ENCODE data around the gene GATM.
"Not testable (repeated sequence)": the region's sequence is repeated elsewhere in the genome, so short reads cannot be mapped to it uniquely, and the experiment has no call there.

GATM gene

GRCh38 chr15:45372041-45372995 is 6.0 kb downstream of the GATM start:
- no peak overlapping the region for H3K27ac ChIP-seq (ENCODE audit: low read length)
- H3K27me3 ChIP-seq (ENCODE audit: control insufficient read depth in 1 of 2, insufficient read depth in 2 of 2, low read length in 2 of 2) = no peaks in the 10 kb centered on the region
- no peaks in the 10 kb centered on the region for H3K9me3 ChIP-seq (ENCODE audit: control insufficient read depth in 2 of 2, low read length in 2 of 2)
- H3K4me1 ChIP-seq (ENCODE audit: control insufficient read depth, insufficient read depth, low read length) = peaks cover 12% of the 10 kb centered on the region
- H3K9ac ChIP-seq (ENCODE audit: low read length in 2 of 2) = no peak overlapping the region
- no peak overlapping the region for H3K4me3 ChIP-seq (ENCODE audit: low read length in 2 of 2)
- H3K36me3 ChIP-seq (ENCODE audit: control insufficient read depth in 2 of 2, insufficient read depth in 2 of 2, low read length in 2 of 2) = peaks cover 26% of the 10 kb centered on the region in 2 donors

DNA sequence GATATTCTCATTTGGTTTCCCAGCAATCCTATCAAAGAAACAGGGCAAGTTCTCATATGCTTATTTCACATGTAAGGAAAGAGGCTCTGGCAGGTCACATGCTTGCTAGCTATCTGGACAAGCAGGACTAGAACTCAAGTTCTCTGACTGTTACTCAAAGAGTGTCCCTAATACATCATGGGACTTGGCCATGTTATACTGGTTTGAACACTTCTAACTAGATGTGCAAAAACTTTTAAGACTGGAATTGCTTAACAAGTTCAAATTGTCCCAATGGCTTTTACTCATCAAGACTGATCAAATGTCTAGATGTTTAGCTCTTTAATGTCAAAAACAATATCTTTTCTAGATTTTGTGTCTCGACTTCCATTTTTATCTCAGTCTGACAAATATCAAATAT is 6.8 kb downstream of the GATM start:
- no peaks in the 10 kb centered on the region for H3K27me3 ChIP-seq (ENCODE audit: control insufficient read depth in 1 of 2, insufficient read depth in 2 of 2, low read length in 2 of 2)
- H3K27ac ChIP-seq (ENCODE audit: low read length) = no peak overlapping the region
- peaks cover 5% of the 10 kb centered on the region for H3K4me1 ChIP-seq (ENCODE audit: control insufficient read depth, insufficient read depth, low read length)
- no peaks in the 10 kb centered on the region for H3K9me3 ChIP-seq (ENCODE audit: control insufficient read depth in 2 of 2, low read length in 2 of 2)
- H3K9ac ChIP-seq (ENCODE audit: low read length in 2 of 2) = no peak overlapping the region
- H3K36me3 ChIP-seq (ENCODE audit: control insufficient read depth in 2 of 2, insufficient read depth in 2 of 2, low read length in 2 of 2) = peaks cover 26% of the 10 kb centered on the region in 2 donors
- H3K4me3 ChIP-seq (ENCODE audit: low read length in 2 of 2) = no peak overlapping the region

- H3K27me3 ChIP-seq (ENCODE audit: control insufficient read depth in 1 of 2, insufficient read depth in 2 of 2, low read length in 2 of 2); H3K4me3 ChIP-seq (ENCODE audit: low read length in 2 of 2); H3K9me3 ChIP-seq (ENCODE audit: control insufficient read depth in 2 of 2, low read length in 2 of 2); H3K9ac ChIP-seq (ENCODE audit: low read length in 2 of 2); H3K27ac ChIP-seq (ENCODE audit: low read length); H3K4me1 ChIP-seq (ENCODE audit: control insufficient read depth, insufficient read depth, low read length): not testable (repeated sequence)
- H3K36me3 ChIP-seq (ENCODE audit: control insufficient read depth in 2 of 2, insufficient read depth in 2 of 2, low read length in 2 of 2) = peaks cover 28% of the 10 kb centered on the region in 2 donors
Measured at GRCh38 chr15:45370042-45370441, 8.3 kb downstream of the GATM start.

- H3K27ac ChIP-seq (ENCODE audit: low read length) = not testable (repeated sequence)
Measured at GRCh38 chr15:45367222-45367621, 11.1 kb downstream of the GATM start.

GRCh38 chr15:45364271-45364670 is 14.1 kb downstream of the GATM start:
- H3K27ac ChIP-seq (ENCODE audit: low read length) = no peak overlapping the region

More at GRCh38 chr15:45367222-45367621, 11.1 kb downstream of the GATM start:
- not testable (repeated sequence) for H3K4me3 ChIP-seq (ENCODE audit: low read length in 2 of 2); H3K9me3 ChIP-seq (ENCODE audit: control insufficient read depth in 2 of 2, low read length in 2 of 2); H3K27me3 ChIP-seq (ENCODE audit: control insufficient read depth in 1 of 2, insufficient read depth in 2 of 2, low read length in 2 of 2); H3K4me1 ChIP-seq (ENCODE audit: control insufficient read depth, insufficient read depth, low read length); H3K9ac ChIP-seq (ENCODE audit: low read length in 2 of 2)
- H3K36me3 ChIP-seq (ENCODE audit: control insufficient read depth in 2 of 2, insufficient read depth in 2 of 2, low read length in 2 of 2) = peaks cover 38 to 42% of the 10 kb centered on the region in 2 donors

GRCh38 chr15:45363801-45364200 is 14.5 kb downstream of the GATM start:
- Histone ChIP-seq H3K27ac (ENCODE audit: low read length) (no peak overlapping the region), H3K9me3 (ENCODE audit: control insufficient read depth in 2 of 2, low read length in 2 of 2) (no peaks in the 10 kb centered on the region), H3K9ac (ENCODE audit: low read length in 2 of 2) (no peak overlapping the region), H3K4me3 (ENCODE audit: low read length in 2 of 2) (no peak overlapping the region), H3K27me3 (ENCODE audit: control insufficient read depth in 1 of 2, insufficient read depth in 2 of 2, low read length in 2 of 2) (no peaks in the 10 kb centered on the region), H3K36me3 (ENCODE audit: control insufficient read depth in 2 of 2, insufficient read depth in 2 of 2, low read length in 2 of 2) (peaks cover 38 to 48% of the 10 kb centered on the region in 2 donors), H3K4me1 (ENCODE audit: control insufficient read depth, insufficient read depth, low read length) (no peaks in the 10 kb centered on the region)

More at GRCh38 chr15:45364271-45364670, 14.1 kb downstream of the GATM start:
- H3K36me3 ChIP-seq (ENCODE audit: control insufficient read depth in 2 of 2, insufficient read depth in 2 of 2, low read length in 2 of 2) = peaks cover 43 to 47% of the 10 kb centered on the region in 2 donors
- H3K4me3 ChIP-seq (ENCODE audit: low read length in 2 of 2) = no peak overlapping the region
- no peaks in the 10 kb centered on the region for H3K4me1 ChIP-seq (ENCODE audit: control insufficient read depth, insufficient read depth, low read length)
- no peaks in the 10 kb centered on the region for H3K9me3 ChIP-seq (ENCODE audit: control insufficient read depth in 2 of 2, low read length in 2 of 2)
- H3K27me3 ChIP-seq (ENCODE audit: control insufficient read depth in 1 of 2, insufficient read depth in 2 of 2, low read length in 2 of 2) = no peaks in the 10 kb centered on the region
- no peak overlapping the region for H3K9ac ChIP-seq (ENCODE audit: low read length in 2 of 2)

GRCh38 chr15:45363334-45363733 is 15.0 kb downstream of the GATM start:
- Histone ChIP-seq H3K9ac (ENCODE audit: low read length in 2 of 2) (no peak overlapping the region), H3K36me3 (ENCODE audit: control insufficient read depth in 2 of 2, insufficient read depth in 2 of 2, low read length in 2 of 2) (peaks cover 38 to 44% of the 10 kb centered on the region in 2 donors), H3K27me3 (ENCODE audit: control insufficient read depth in 1 of 2, insufficient read depth in 2 of 2, low read length in 2 of 2) (no peaks in the 10 kb centered on the region), H3K4me3 (ENCODE audit: low read length in 2 of 2) (no peak overlapping the region), H3K4me1 (ENCODE audit: control insufficient read depth, insufficient read depth, low read length) (no peaks in the 10 kb centered on the region), H3K27ac (ENCODE audit: low read length) (no peak overlapping the region), H3K9me3 (ENCODE audit: control insufficient read depth in 2 of 2, low read length in 2 of 2) (no peaks in the 10 kb centered on the region)

DNA sequence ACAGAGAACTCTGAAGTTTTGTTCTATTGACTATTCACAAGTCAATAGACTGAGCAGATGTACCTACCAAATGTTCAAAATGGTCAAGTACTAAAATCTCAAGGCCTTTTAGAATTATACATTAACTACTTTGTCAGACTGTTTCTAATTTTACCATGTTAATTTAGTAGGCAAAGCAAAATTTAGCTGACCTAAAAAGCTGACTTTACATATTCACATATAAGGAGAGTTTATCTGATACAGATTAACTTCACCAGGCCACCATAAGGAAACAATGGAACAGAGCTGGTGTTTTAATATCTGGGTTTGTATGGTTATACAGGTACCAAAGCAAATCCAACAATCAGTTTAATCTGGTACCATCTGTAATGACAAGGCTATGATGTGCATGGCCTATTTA is 15.9 kb downstream of the GATM start:
- H3K36me3 ChIP-seq (ENCODE audit: control insufficient read depth in 2 of 2, insufficient read depth in 2 of 2, low read length in 2 of 2) = peaks cover 41% of the 10 kb centered on the region in 2 donors

DNA sequence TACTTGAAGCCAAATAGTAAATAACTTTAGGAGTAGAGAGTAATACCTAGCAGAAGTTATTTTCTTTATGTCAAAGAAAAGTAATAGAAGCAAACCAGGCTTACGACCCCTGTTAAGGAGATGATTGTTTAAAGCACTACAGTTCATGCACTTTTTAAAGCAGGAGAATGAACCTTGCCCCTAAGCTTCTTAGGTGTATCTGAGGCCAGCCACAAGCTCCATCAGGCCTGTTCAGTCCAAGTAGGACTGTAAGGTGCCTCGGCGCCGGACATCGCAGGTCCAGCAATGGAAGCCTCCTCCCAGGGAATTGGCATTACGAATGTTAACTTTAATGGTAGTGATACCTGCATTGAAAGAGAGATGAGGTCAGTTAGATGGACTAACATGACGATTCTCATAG is 16.5 kb downstream of the GATM start:
- H3K9ac ChIP-seq (ENCODE audit: low read length in 2 of 2) = no peak overlapping the region
- no peaks in the 10 kb centered on the region for H3K9me3 ChIP-seq (ENCODE audit: control insufficient read depth in 2 of 2, low read length in 2 of 2)
- H3K36me3 ChIP-seq (ENCODE audit: control insufficient read depth in 2 of 2, insufficient read depth in 2 of 2, low read length in 2 of 2) = peaks cover 41% of the 10 kb centered on the region in 2 donors
- H3K4me3 ChIP-seq (ENCODE audit: low read length in 2 of 2) = no peak overlapping the region
- H3K27ac ChIP-seq (ENCODE audit: low read length) = no peak overlapping the region
- H3K4me1 ChIP-seq (ENCODE audit: control insufficient read depth, insufficient read depth, low read length) = no peaks in the 10 kb centered on the region
- H3K27me3 ChIP-seq (ENCODE audit: control insufficient read depth in 1 of 2, insufficient read depth in 2 of 2, low read length in 2 of 2) = no peaks in the 10 kb centered on the region

More for the DNA sequence above, 15.9 kb downstream of the GATM start:
- Histone ChIP-seq H3K4me1 (ENCODE audit: control insufficient read depth, insufficient read depth, low read length) (no peaks in the 10 kb centered on the region), H3K27me3 (ENCODE audit: control insufficient read depth in 1 of 2, insufficient read depth in 2 of 2, low read length in 2 of 2) (no peaks in the 10 kb centered on the region), H3K9ac (ENCODE audit: low read length in 2 of 2) (no peak overlapping the region), H3K9me3 (ENCODE audit: control insufficient read depth in 2 of 2, low read length in 2 of 2) (no peaks in the 10 kb centered on the region), H3K27ac (ENCODE audit: low read length) (no peak overlapping the region), H3K4me3 (ENCODE audit: low read length in 2 of 2) (no peak overlapping the region)

GRCh38 chr15:45355860-45356259 is 22.5 kb downstream of the GATM start:
- Histone ChIP-seq H3K27ac (ENCODE audit: low read length) (no peak overlapping the region), H3K27me3 (ENCODE audit: control insufficient read depth in 1 of 2, insufficient read depth in 2 of 2, low read length in 2 of 2) (no peaks in the 10 kb centered on the region), H3K9me3 (ENCODE audit: control insufficient read depth in 2 of 2, low read length in 2 of 2) (no peaks in the 10 kb centered on the region), H3K4me1 (ENCODE audit: control insufficient read depth, insufficient read depth, low read length) (no peaks in the 10 kb centered on the region), H3K36me3 (ENCODE audit: control insufficient read depth in 2 of 2, insufficient read depth in 2 of 2, low read length in 2 of 2) (peaks cover 3 to 6% of the 10 kb centered on the region in 2 donors), H3K9ac (ENCODE audit: low read length in 2 of 2) (no peak overlapping the region), H3K4me3 (ENCODE audit: low read length in 2 of 2) (no peak overlapping the region)

- H3K4me3 ChIP-seq (ENCODE audit: low read length in 2 of 2) = no peak overlapping the region
- no peak overlapping the region for H3K27ac ChIP-seq (ENCODE audit: low read length)
- H3K27me3 ChIP-seq (ENCODE audit: control insufficient read depth in 1 of 2, insufficient read depth in 2 of 2, low read length in 2 of 2) = no peaks in the 10 kb centered on the region
- H3K4me1 ChIP-seq (ENCODE audit: control insufficient read depth, insufficient read depth, low read length) = no peaks in the 10 kb centered on the region
- H3K9ac ChIP-seq (ENCODE audit: low read length in 2 of 2) = no peak overlapping the region
- no peaks in the 10 kb centered on the region for H3K9me3 ChIP-seq (ENCODE audit: control insufficient read depth in 2 of 2, low read length in 2 of 2)
- peaks cover 3% of the 10 kb centered on the region in 2 donors for H3K36me3 ChIP-seq (ENCODE audit: control insufficient read depth in 2 of 2, insufficient read depth in 2 of 2, low read length in 2 of 2)
Measured at GRCh38 chr15:45354711-45355110, 23.6 kb downstream of the GATM start.
